GM21526 (cell line): ENCODE data around the gene CTNS.

Experiments
- ATAC-seq: cut with Tn5 transposase; IDR thresholded peaks from one replicate; pipeline ENCODE4 v1.9.1; 2021; ENCODE audit warnings: moderate library complexity; ENCODE audit not compliant: unreplicated experiment, low FRiP score

CTNS gene

DNA sequence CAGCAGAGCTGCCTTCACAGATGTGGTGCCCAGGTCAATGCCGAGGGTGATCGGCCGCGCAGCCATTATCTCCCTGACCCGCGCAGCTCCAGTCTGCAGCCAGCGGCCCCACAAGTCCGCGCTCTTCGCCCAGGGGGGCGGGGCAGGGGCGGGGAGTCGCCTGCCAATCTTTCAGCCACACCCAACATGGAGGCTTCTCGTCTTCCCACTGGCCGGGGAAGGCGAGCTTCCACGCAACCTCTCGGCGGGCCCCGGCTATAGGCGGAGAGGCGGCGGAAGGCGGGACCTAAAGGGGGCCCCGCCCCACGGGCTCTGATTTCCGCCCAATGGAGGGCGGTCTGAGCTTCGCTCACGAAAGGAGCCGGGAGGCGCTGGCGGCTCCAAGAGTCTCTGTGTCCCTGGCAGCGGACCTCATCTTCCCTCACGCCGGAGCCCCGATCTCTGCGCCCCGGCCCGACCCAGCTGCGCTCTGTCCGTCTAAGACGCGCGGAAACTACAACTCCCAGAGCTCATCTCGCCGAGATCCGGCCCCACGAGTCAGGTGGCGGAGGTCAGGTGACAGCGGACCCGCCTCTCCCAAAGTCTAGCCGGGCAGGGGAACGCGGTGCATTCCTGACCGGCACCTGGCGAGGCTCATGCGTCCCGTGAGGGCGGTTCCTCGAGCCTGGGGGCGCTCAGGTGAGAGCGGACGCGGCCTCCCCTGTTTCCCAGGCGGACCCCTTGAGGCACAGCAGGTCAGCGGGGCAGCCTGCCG lies at the start of gene CTNS, which contains the start of gene SHPK:
CTNS (plus strand) TSS at position 607 of the 754 bp plus-strand sequence. CDS start 3,447 bp downstream, outside the sequence.
SHPK (minus strand) TSS at position 97 of the 754 bp plus-strand sequence; CDS start at position 66, 31 bp downstream.
- peak; percentile 88 for ATAC-seq

GRCh38 chr17:3589784-3590183 lies 46.8 kb upstream of the CTNS start:
- ATAC-seq: no peak

DNA sequence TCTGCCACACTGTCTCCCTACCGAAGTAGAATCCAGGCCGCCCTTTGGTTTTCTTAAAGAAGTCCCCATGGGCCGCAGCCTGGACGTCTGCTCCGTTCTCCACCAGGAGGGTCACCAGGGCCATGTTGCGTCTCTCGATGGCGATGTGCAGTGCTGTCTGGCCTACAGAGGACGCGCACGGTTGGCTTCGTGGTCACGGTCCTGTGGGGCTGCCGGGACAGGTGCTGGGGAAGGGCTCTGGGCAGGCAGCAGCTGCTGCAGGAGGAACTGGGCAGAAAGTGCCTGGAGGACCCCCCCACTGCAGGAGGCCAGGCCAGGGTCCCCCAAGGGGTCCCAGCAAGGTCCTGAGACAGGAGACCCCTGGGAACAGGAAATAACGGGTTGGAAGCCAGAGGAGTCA lies 46.3 kb upstream of the CTNS start:
- no peak for ATAC-seq

DNA sequence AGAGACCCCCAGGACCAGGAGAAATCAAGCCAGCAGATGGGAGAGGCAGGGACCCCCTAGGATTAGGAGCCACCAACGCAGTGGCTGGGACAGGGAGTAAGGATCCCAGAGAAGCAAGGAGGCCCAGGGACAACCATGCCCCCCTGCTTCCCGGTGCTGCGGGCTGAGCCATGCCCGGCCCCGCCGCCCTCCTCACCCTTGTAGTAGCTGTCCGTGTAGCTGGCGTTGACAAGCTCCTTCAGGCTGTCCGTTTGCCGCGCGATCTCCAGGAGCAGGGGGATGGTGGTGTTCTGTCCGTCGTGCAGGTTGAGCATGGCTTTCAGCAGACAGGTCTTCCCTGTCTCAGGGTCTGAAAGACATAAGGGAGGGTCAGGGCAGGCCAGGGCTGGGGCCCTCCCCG lies 45.8 kb upstream of the CTNS start:
- no peak for ATAC-seq

GRCh38 chr17:3592216-3592860 lies 44.2 kb upstream of the CTNS start:
- no peak for ATAC-seq

GRCh38 chr17:3593384-3593783 lies 43.2 kb upstream of the CTNS start:
- ATAC-seq: no peak

- ATAC-seq: no peak
Measured at GRCh38 chr17:3594051-3594800, 42.3 kb upstream of the CTNS start.

- no peak for ATAC-seq
Measured at GRCh38 chr17:3594976-3595375, 41.6 kb upstream of the CTNS start.

DNA sequence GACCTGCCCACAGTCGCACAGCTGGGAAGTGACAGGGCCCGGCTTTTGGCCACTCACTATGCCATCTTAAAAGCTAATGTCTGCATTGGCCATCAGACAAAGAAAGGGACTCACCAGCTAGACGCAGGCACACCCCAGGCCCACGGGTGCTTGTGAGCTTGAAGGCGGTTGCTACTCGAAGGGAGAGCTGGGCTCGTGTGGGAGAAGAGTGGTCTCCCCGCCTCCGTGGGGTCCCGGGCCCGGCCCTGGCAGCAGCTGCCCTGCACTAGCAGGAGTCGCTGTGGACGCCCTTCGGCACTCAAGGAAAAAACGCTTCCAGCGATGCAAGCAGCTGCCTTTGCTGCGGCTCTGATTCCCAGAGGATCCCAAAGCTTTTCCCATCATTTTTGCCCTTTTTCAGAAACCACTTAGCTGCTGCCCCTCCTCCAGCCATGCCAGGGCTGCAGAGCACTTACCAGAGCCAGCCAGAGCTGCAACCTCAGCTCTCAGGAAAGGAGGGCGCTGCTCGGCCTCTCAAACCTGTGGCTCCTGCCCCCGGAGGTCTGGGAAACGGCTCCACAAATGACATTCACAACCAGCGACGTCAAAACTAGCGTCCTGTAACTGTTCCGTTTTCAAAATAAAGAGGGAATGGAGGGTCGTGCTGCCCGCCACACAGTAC lies 39.6 kb upstream of the CTNS start:
- no peak for ATAC-seq

DNA sequence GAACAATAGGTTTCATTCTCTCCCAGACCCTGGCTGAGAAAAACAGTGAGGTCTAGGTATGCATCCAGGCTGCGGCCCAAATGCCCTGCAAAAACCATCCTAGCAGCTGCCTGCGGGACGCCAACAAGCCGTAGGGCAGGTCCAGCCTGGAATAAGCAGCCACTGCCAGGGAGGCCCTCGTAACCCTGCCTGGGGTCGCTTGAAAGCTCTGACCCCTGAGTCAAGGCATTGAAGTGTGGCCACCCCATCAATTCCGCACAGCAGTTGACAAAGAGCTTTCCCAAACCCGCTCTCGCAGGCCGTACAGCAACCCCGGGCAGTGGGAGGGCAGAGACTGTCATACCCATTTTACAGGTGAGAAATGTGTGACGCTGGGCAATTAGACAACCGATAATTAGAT lies 38.5 kb upstream of the CTNS start:
- no peak for ATAC-seq

DNA sequence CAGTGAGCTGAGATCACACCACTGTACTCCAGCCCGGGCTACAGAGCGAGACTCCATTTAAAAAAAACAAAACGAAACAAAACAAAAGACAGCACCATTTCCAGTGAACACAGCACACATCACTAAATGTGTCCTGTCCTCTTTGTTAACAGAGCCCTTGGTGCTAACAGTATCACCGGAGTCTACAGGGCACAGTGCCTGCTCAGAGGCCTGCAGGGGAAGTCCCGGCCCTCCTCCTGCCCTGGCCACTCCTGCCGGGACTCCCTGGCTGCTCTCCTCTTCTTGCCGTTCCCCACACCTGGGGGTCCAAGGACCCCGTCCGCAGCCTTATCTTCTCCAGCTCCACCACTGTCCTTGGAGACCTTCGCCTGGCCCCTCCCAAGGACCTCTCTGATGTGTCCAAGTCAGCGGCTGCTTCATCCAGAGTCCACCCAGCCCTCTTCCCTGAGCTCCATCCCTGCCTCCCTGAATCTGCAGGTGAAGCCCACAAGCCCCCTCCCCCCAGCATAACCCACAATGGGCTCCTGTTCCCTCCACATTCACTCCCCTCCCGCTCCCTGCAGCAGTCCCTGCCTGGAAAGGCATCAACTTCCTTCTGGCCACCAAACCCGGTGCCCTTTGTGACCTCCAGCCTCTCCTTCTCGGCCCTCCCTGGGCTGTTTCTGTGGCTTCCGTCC lies 35.9 kb upstream of the CTNS start:
- no peak for ATAC-seq

DNA sequence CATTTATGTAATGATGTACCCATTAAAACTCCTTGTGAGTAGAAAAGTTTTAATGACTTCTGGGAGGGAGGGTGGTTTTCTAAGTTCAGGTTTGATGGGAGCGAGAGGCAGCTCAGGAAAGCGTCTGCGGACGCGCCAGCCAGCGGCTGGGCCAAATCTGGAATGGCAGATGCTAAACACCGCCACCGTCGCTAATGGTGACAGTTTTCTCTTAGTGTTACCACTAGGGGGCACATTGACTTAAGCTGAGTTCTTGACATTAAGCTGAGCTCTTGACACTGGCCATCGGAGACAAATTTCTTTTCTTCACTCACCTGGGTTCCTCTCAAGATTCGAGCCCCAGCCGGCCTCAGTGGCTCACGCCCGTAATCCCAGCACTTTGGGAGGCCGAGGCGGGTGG lies 34.1 kb upstream of the CTNS start:
- ATAC-seq: no peak

DNA sequence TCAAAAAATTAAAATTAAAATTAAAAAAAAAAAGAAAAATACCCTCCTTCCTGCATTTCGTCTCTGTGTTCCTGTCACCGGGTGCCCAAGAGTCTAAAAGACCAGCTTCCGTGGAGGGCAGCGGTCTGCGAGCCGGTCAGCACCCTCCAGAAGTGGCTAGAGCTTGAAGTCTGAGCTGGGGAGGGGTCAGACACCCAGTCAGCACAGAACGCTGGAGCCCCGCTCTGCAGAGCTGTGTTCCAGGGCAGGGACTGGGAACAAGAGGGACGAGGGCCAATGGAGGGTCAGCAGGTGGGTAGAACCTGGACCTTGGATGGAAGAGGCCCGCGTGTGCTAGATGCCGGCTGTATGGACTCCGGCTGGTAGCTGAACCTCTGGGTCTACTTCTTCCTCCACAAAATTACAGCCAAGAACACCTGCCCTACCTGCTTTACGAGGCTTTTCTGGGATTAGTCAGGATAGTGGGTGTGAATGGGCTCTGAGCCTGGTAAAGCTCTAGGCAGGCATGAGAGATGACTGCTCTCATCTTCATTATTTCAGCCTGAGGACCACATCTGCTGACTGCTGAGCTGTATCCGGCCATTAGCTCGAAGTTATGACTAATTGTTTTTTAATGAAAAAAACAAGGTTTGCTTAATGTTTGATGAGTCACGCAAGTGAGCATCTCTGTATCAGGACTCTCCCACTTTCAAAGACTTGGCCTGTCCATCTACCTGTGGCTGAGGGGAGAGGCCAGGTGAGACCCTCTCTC lies 33.3 kb upstream of the CTNS start:
- no peak for ATAC-seq

- no peak for ATAC-seq
Measured at GRCh38 chr17:3603870-3604259, 32.7 kb upstream of the CTNS start.

DNA sequence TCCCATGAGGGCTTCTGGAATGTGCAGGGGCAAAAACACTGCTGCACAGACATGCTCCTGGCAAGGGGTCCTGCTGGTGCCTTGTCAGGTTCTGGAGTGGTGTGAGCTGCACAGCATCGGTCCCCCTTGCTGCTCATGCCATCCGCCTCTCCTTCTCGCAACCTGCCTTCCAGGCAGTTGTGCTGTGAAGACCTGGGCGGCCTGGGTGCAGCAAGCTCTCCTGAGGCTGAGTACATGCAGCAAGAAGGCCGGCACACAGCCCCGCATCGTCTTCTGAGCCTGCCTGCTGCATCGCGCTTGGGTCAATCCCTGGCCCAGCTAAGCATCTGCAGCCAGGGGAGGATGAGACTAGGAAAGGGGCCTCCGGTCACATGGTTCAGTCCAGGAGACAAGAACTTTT lies 26.9 kb upstream of the CTNS start:
- ATAC-seq: no peak

DNA sequence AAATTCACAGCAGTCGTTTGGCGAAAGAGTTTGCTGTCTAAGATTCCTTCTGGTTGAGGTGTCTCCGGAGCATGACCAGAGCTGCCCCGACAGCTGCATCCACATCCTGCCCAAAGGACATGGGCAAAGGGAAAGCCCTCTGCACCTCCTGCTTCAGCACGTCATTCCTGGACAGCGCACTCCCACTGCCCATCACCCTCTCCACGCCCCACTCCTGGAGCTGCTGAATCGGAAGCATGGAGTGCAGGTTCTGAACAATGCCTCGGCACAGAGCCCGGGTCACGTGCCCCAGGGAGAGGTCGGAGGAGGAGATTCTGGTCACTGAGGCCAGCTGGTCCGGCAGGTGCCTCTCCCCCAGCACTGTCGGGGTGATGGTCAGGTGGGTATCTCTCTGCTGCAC lies 26.0 kb upstream of the CTNS start:
- ATAC-seq: no peak

DNA sequence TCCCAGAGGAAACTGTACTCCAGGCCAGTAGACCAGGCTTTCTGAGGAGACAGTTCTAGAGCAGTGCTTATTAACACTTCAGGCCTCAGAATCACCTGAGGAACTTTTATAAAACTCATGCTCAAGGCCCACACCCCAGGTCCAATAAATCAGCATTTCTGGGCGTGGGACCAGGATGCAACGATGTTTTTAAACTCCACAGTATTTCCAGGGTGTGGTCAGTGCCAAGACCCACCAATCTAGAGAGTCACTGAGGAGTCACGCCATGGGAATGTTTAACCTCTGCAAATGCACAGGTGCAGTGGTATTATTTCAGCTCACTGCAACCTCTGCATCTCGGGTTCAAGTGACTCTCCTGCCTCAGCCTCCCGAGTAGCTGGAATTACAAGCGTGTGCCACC lies 23.4 kb upstream of the CTNS start:
- no peak for ATAC-seq

DNA sequence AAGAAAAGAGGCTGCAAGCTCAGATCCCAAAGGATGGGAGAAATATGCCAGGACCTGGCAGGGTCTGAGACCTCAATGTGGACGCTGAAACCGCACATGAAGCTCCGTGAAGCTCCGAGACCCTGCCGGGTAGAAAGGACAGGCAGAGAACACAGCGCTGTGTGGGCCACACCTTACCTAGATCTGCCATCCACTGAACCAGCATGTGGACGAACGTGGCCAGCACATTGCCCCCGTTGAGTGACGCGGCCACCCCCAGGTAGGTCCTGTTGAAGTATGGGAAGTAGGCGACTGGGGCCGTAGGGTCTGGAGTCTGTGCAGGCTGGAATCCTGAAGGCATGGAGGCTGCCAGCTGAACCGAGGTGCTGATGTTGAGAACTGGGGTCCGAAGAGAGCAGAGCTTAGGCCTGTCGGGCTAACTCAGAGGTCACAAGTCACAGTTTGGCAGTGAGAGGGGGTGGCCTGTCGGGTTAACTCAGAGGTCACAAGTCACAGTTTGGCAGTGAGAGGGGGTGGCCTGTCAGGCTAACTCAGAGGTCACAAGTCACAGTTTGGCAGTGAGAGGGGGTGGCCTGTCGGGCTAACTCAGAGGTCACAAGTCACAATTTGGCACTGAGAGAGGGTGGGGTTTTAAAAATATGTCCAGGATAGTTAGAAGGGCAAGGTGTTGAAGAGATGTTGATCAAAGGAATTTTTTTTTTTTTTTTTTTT lies 21.2 kb upstream of the CTNS start:
- ATAC-seq: no peak

DNA sequence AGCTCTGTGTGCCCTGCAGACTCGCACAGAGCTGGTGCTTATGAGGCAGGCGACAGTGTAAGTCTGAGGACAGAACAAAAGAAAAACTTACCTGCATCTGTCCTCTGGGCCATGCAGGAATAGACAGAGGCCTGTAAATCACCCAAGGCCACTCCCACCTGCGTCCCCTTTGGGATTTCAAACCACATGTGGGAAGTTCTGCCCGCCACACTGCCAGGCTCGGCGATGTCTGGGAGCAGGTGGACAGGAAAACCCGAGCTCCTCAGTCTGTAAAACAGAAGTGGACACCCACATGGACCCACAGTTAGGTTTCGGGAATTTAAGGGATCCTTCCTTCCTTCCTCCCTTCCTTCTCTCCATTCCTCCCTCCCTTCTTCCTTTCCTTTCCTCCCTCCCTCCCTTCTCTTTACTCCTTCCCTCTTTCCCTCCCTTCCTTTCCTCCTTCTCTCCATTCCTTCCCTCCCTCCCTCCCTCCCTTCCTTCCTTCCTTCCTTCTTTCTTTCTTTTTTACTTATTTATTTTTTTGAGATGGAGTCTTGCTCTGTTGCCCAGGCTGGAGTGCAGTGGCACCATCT lies 15.3 kb upstream of the CTNS start:
- ATAC-seq: no peak
